HG03457 (cell line): Measurements from ENCODE around the gene ALOX12B.
"Not testable (repeated sequence)": the region's sequence is repeated elsewhere in the genome, so short reads cannot be mapped to it uniquely, and the experiment has no call there.

Source experiments
- ATAC-seq: cut with Tn5 transposase; IDR thresholded peaks from one replicate; pipeline ENCODE4 v1.9.1; 2021; ENCODE audit warnings: moderate number of reproducible peaks; ENCODE audit not compliant: unreplicated experiment

Gene ALOX12B

GRCh38 chr17:8067806-8068205 is 19.7 kb downstream of the ALOX12B start:
- no peak for ATAC-seq

GRCh38 chr17:8066841-8067775 is 20.4 kb downstream of the ALOX12B start:
- ATAC-seq: no peak

- no peak for ATAC-seq
Observed at GRCh38 chr17:8064561-8065019, 22.9 kb downstream of the ALOX12B start.

GRCh38 chr17:8063761-8064534 is 23.6 kb downstream of the ALOX12B start:
- ATAC-seq: no peak

- ATAC-seq: no peak
Observed at GRCh38 chr17:8062807-8063483, 24.6 kb downstream of the ALOX12B start.

GRCh38 chr17:8062435-8062806 is 25.1 kb downstream of the ALOX12B start:
- no peak for ATAC-seq

- not testable (repeated sequence) for ATAC-seq
Observed at GRCh38 chr17:8061851-8062250, 25.7 kb downstream of the ALOX12B start.

GRCh38 chr17:8060274-8060673 is 27.2 kb downstream of the ALOX12B start:
- ATAC-seq: no peak

GRCh38 chr17:8059131-8059530 is 28.4 kb downstream of the ALOX12B start:
- no peak for ATAC-seq

GRCh38 chr17:8057691-8058114 is 29.8 kb downstream of the ALOX12B start:
- ATAC-seq: no peak

- no peak for ATAC-seq
Observed at GRCh38 chr17:8056976-8057625, 30.4 kb downstream of the ALOX12B start.

GRCh38 chr17:8056232-8056975 is 31.1 kb downstream of the ALOX12B start:
- ATAC-seq: peak; percentile 52

- ATAC-seq: no peak
Observed at GRCh38 chr17:8055851-8056231, 31.7 kb downstream of the ALOX12B start.

GRCh38 chr17:8053600-8053999 is 33.9 kb downstream of the ALOX12B start:
- ATAC-seq: no peak

GRCh38 chr17:8052256-8053252 is 35.0 kb downstream of the ALOX12B start:
- no peak for ATAC-seq

- ATAC-seq: no peak
Observed at GRCh38 chr17:8051831-8052230, 35.7 kb downstream of the ALOX12B start.

- ATAC-seq: no peak
Observed at GRCh38 chr17:8048736-8049135, 38.8 kb downstream of the ALOX12B start.

- no peak for ATAC-seq
Observed at GRCh38 chr17:8048236-8048635, 39.3 kb downstream of the ALOX12B start.

GRCh38 chr17:8047769-8048110 is 39.8 kb downstream of the ALOX12B start:
- no peak for ATAC-seq
